Stimulated activated CD8-positive, alpha-beta memory T cell treated with anti-CD3 and anti-CD28 coated beads, Interleukin-2, amount 100 ng/mL, for 1 hour (primary cell): ENCODE measurements around the gene S1PR3.
"Not testable (repeated sequence)": the region's sequence is repeated elsewhere in the genome, so short reads cannot be mapped to it uniquely, and the experiment has no call there.

Experiments
- DNase-seq, 2 donors: peaks; one replicate each; pipeline ENCODE4 v3.0.0-alpha.2; 2020; ENCODE audit warnings: low read depth in 2 of 2

Gene S1PR3

DNA sequence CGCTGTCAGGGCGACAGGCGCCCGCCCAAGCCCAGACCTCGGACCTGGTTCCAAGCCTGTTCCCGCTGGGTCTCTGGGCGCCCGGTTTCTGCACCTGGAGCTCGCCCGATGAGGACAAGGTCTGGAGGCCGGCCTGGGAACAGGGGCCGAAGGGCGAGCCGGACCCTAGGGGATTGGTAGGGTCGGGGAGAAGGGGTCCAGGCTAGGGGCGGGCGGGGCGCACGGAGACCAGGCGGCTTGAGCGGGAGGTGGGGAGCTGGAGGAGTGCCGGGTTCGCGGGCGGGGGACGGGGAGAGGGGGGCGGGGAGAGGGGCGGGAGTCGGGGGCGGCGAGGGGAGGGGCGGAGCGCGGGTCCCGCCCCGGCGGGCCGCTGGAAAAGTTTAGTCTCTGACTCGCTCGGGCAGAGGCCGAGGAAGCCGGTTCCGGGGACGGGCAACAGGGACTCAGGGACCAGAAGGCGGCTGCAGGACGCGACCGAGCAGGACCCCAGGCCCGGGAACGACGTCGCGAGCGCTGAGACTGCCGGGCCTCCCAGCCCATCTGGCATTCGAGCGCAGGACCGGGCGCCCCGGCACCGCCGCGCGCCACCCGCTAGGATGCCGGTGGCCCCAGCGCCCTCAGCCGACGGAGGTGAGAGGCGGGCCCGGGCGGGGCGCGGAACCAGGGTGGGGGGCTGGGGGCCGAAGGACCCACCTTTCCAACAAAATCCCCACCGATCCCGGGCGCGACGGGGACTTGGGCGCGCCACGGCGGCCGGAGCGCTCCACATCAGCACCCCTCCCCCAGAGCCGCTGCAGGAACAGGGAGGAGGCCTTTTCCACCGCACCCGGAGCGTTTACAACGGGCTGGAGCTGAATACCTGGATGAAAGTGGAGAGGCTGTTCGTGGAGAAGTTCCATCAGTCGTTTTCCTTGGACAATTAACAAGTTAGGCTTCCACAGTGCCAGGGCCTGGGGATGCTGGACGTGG, at the start of gene S1PR3:
Gene S1PR3 (plus strand): TSS at position 403 of the 969 bp plus-strand sequence. CDS start 9,733 bp downstream, outside the sequence.
- no peak for DNase-seq

DNA sequence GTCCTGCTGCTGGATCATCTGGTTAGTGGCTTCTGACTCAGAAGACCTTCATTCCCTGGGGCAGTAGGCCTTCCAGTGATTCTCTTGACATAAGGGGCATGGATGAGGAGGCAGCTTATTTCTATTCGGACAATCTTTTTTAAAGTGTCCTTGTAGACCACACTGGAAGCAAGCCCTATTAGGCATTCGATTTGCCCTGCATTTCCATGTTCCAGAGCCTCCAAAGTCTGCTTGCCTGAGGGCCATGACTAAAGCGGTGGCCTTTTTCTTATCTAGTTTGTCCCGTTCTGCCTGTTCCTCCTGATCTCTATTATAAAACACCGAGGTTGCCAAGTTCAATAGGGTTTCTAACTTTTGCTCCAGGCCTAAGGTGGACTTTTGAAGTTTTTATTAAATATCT, 49.7 kb upstream of the S1PR3 start:
- DNase-seq = not testable (repeated sequence)

DNA sequence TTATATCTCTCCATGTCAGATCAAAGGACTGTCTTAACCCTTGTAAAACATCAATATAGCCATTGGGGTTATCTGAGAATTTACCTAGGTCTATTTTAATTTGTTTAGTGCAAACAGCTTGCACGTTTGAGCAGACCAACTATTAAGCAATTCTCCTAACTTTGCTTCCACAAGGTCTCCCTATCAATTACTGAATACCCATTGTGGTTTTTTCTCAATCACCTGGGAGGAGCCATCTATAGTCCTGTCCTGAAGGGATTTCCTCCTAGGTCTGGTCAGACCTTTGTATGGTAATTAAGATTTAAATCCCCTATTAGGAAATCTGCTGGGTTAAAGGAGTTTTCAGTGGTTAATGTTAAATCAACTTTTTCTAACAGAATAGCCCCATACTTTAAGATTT, 48.9 kb upstream of the S1PR3 start:
- no peak for DNase-seq

DNA sequence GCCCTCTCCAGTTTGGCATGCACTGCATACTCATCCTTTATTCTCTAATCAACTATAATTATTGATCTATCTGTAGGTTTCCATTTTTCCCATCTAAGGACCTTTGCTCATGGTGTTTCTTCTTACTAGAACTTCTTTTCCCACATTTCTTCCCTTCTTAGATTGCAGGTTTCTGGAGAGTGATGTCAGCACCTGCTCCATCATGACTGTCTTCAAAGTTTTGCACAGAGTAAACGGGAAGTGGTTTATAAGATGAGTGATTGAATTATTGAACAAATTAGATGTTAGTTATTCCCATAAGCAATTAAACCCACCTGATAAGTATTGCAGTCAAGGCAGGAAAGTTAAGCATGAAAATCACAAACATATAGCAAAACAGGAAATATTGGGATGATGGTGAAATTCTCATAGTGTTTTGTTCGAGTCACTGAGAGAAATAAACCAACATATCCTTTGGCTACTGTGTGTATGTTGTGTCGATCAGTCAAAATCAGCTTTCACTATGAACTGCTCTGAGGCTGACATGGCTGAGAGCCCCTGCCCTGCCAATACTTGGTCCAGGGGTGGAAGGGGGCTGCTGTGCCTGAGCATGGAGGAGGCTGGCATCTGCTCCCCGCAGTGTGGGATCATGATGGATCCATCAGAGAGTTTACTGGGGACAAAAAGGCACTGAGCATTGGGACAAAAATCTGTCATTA, 45.5 kb upstream of the S1PR3 start:
- no peak for DNase-seq

DNA sequence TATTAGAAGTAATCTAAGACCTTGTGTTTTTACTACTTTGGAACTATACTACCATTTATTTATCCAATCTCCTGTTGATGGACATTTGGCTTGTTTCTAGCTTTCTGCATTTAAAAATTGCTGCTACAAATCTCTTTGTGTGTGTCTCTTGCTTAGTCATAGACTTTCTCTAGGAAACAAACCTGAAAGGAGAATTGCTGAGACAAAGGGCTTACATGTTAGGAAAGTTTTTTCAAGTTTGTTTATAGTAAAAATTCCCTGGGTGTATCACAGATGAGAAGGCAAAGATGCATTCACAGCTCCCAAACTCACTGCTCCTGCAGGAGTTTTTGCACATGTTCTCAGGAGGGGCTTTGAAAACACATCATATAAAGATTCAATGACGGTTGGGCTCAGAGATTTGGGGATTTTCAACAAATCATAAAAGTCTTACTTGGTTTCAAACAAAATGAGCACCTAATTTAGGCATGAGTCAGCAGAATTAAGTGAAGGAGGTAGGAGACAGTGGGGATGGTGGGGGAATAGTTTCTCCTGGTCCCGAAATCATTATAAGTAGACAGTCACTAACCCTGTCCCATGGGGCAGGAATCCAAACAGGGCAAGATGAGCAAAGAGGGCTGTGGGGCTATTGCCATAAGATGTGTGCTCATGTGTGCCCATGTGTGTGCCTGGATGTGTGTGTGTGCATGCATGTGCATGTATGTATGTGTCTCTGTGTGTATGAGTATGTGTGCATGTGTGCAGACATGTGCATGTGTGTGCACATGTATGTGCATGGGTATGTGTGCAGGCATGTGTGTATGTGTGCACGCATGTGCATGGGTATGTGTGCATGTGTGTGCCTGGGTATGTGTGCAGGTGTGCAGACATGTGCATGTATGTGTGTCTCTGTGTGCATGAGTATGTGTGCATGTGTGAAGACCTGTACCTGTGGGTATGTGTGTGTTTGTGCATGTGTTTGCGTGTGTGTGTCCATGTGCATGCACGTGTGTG, 43.4 kb upstream of the S1PR3 start:
- DNase-seq = no peak

DNA sequence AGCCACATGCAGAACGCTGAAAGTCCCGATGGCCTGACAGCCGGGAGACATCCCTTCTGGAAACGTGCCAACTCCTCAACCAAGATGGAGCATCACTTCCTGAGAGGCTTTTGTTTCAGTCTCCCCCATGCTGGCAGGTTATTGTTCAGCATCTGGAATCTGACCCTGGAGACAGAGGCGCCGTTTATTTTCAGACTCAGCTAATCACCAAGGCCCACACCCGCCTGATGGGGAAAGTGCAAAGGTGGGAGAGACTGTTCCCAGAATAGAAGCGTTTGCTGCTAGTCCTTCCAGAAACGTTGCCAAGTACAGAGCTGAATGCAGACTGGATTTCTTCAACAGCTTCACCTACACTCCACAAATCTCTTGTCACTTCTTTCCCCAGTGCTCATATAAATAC, 41.8 kb upstream of the S1PR3 start:
- no peak for DNase-seq

DNA sequence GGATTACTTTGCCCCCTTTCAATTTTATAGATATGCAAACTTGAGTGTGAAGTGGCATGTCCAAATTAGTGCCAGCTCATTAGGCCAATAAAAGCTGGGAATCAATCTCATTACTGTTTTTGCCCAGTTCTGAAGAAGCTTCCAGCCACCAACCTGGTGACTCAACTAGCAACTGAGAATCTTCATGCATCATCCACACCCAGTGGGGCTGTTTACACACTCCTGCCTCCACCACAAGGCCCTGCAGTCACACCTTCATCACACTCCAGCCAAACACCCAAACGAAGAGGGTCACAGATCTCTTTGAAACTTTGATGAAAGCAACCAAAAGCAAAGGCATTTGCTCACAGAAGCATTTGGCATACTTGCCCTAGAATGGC, 41.3 kb upstream of the S1PR3 start:
- DNase-seq = no peak

DNA sequence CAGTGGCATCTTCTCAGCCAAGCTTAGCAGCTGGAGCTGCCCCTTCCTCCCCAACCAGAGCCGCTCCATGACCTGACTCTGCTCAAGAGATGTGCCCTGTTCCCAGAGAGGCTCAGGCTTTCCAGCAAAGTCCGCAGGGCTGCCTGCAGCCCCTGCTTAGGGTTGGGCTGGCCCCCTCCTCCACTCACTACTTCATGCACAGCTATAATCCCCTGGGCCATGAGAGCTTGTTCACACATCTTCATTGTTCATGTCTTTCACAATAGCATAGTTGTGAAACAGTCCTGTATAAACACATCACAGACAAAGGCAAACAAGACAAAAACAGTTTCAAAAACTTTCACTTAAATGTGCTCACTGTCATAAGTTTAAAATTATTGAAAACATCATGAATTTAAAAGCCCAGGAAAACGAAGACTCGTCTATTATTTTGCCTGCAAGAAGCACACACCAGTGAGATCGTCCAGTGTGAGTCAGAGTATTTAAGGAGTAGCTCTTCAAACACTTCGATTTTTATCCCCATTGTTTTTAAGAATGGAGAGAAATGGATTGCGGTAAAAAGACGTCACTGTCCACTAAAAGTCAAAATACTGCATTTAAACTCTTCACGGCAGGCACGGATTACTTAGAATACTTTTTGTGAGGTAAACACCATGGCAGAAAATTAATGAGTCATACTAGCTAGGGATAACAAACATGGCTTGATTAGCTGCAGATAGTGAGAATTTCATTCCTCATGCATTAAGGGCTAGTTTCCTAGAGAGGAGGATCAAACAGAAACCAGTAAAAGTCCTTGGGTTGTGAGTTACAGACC, 40.7 kb upstream of the S1PR3 start:
- DNase-seq = no peak

DNA sequence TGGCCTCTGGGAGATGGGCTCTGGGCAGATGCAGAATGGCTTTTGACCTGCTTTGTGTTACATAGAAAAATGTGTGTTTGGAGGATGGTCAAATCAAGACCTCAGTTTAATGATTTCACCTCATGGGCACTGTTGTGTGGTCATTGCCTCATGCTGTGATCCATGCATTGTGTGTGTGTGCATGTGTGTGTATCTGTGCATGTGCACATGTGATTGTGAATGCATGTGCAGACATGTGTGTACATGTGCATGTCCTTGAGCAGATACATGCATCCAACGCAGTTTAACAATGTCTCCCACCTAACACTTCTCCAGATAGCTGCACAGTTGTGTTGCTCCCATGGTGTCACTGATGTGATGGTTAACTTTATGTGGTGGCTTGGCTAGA, 40.1 kb upstream of the S1PR3 start:
- no peak for DNase-seq

DNA sequence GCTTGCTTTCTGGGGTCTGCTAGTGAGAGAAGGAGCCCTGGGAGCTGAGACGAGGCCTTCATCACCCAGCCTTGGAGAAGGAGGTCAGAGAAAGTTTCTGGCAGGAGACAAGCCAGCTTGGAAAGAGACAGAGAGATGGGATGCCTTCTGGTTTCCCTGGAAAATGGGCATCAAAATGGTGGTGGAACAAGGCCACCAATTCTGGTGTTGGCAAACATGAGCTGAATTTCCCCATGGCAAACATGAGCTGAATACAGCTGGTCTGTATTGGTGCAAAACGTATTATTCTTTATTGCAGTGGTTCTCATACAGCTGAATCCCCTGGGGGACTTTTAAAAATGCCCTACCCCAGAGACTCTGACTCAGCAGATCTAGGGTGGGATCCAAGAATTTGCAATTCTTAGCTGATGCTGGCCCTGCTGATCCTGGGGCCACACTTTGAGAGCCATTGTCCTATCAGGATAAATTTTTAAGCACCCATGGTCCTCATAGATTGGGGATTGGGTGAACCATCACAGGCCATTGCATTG, 39.1 kb upstream of the S1PR3 start:
- no peak for DNase-seq

DNA sequence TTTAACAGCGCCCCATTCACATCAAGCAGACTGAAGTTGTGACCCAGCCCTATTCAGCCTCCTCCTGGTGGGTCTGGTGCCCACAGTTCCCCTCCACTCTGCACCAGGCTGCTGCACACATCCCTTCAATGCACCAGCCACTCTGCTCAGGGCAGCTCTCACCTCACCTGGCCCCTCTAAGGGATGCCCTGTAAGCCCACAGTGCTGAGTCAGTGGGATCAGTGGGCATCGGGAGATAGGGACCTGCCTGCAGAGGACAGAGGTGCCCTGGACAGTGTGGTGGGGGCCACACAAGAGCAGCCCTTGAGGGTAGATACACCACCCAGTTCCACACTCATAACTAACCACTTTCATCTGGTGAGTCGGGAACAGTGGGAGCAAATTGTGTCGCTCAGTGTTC, 38.3 kb upstream of the S1PR3 start:
- DNase-seq = no peak

DNA sequence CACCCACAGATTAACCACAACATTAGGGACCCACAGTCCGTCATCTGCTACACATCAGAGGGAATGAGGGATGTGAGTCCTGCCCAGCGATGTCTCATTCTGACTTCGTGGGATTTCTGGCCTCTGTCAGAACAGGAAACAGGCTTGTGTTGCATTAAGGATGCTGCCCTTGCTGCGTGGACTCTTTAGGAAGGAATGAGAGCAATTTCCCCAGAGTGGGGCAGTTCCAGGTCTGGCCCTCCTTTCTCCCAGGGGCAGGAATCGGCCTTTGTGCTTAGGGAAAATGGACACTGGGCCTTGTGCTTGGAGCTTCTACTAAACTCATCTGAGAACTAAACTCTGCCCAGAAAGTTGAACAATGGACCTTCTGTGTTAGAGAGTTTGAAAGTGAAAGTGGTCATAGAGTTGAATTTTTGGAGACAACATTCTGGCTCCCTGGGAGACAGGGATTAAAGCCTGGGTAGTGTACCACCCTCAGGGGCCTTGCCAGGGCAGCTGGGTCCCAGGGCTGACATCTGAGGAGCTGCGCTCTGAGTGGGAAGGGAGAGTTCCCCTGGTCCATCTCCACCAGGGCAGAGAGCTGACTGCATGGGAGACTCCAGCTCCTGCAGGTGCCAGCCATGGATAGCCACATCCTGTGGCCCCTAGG, 37.8 kb upstream of the S1PR3 start:
- no peak for DNase-seq

DNA sequence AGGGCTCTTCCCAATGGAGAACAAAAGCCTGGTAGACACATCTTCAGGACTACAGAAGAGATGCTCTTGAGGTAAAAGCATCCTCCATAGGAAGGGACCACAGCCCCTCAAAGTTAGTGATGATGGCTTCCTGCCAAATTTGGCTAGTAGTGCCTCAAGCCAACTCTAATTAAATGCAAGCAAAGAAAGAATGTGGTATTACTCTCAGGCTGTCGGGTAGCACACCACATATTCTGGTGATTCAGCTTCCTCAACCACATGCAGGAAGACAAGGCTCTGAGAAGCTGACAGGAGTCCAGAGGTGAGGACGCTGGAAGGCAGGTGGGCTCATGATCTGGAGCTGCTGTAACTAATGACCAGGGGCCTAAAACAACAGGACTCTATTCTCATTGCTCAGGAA, 37.2 kb upstream of the S1PR3 start:
- no peak for DNase-seq

DNA sequence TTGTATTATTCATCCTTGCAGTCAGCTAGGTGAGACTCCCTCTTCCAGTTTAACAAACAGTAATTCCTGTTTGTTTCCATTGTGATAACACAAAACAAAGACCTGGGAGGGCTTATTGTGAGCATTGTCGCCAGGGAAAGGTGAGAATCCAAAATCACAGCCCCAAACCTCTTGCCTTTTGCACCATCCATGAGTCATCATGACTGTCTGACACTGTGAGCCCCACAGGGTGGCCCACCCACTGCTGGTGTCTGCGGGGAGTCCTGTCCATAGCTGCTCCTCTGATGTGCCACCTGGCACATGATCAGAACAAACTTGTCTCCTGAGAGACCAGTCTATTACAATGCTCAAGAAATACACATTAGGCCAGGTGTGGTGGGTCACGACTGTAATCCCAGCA, 33.7 kb upstream of the S1PR3 start:
- no peak for DNase-seq

DNA sequence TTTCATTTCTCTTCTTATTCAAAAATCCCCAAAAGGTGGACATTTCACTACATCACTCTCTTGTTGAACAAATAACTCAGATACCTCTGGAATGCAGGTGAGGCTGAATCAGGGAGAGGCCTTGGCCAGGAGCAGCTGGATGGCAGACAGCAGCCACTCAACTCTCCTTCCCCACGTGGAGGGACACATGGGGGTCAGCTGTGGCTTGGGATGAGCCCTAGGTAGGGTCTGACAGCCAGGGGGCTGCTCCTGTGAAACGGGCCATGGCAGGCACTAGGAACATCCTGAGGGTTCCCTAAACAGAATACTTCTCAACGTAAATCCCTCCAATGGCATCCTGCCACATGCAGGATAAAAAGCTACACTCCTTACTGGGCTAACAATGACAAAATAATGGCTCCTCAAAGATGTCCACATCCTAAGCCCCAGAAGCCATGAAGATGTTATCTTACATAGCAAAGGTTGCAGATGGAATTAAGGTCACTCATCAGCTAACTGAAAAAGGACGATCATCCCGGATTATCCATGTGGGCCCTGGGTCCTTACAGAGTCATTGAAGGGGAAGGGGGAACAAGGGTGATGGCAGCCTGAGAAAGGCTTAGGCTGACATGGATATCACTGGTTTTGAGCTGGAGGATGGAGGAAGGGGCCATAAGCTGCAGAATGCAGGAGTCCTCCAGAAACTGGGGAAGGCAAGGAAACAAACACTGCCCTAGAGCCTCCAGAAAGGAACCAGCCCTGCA, 31.4 kb upstream of the S1PR3 start:
- DNase-seq = no peak

DNA sequence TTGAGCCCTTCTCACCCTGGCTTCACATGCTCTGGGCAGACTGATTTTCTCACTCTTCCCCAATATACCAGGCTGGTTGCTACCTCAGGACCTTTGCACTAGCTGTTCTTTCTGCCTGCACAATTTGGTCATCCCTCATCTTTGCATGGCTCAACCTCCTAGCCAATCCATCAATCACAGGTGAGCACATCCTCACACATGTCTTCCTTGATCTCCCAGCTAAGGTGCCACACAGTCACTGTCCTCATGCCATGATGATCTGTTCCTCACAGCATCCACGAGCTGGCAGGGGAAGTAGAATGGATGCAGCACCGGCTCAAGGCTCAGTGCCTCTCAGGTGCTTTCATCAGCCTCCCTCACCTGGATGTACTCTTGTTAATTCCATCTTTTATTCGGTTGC, 30.6 kb upstream of the S1PR3 start:
- no peak for DNase-seq

DNA sequence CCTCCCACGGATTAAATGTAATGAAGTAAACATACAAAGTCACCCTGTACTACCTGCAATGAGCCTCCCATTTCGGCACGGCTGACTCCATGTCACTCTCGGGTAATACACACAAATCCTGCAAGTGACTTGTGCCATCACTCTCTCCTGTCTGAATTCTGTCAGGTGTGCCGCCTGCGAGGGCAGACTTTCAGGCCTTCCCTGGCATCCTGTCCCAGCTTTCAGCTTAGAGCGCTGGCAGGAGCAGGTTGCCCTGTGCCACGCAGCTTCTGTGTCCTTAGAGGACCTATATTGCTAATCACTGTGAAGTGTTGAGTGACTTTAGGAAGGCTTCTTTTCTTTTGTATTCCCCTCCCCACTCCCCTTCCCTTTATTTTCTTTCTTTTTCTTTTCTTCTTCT, 25.8 kb upstream of the S1PR3 start:
- no peak for DNase-seq

DNA sequence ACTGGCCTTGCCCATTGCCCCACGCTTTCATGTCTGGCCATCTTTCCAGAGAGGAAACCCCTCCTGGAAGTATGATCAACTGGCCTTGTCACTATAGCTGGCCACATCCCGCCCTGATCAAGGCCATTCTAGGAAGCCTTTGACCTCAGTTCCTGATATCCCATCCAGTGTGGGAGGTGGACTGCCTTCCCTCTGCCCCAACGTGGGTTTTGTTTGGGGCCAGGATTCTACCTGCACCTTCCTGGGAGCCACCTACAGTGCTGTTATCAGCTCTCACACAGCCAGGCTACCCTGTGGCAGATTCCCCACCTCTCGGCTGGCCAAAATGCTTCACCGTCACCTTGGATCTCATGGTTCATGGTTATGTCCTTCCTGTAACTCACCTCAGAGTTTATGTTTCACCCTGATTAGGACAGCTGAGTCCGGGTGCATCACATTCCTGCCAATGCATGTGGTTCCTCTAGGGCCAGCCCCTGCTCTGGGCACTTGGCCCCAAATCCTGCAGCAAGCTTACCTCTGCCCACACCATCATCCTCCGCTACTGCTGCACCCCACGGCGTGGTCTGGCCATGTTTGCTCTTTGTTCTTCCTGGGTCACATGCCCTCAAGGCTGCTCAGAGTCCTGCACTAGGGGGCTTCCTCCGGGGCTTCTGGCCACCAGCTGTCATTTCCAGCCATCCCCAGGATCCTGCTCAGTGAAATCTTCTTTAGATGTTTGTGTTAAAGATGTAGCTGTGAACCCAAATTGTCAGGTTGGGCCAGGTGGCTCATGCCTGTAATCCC, 24.2 kb upstream of the S1PR3 start:
- DNase-seq = no peak

DNA sequence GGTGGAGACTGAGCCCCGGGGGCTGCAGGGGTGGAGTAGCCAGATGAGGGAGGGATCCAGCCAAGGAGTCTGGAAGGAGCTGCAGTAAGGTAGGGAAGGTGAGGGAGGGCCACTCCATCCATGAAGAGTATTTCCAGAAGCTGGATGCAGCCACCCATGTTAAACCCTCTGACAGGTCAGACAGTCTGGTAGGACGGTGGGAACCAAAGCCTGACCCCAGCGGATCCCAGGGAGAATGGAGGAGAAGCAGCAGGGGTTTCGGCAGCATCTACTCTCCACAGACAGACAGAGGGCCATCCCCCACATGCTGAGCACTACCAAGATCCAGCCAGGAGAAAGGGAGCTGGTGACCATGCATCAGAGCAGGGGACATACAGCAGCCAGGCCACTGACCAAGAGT, 22.5 kb upstream of the S1PR3 start:
- DNase-seq = no peak
